ENCODE measurements around the gene ABLIM2. TPM values are rescaled to one million over a fixed set of nuclear protein-coding genes. Genes with fewer than 3 reads are reported as not detected.

The ABLIM2 gene
- total and polyA plus RNA-seq, 2 donors (not counting 1 experiment from before 2014, with no cell fraction given): 3.3 to 79.0 TPM

DNA sequence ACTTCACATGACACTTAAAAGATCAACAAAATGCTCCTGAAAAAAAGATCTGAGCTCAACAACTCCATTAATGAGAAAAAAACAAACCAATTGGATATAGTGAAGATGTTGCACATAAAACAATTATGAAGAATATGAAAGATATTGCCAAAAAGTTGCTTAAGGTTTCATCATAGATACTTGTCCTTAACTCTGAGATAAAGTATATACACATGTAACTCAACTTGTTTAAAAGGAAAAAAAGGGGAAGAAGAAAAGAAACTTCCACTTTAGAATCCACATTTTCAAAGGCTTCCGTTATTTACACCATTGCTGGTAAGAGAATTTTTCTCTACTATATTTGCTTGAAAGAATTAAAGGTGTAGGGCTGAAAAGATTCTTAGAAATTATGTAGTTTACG lies 221.6 kb downstream of the ABLIM2 start:
- H3K27ac ChIP-seq (ENCODE audit: low read length in 2 of 2): no peak overlapping the region
- Mint-ChIP-seq H3K27me3 (peaks cover 65% of the 10 kb centered on the region), H3K4me3 (no peak overlapping the region), H3K27ac (no peak overlapping the region), H3K9me3 (ENCODE audit: insufficient read depth) (no peaks in the 10 kb centered on the region), H3K4me1 (peaks cover 8% of the 10 kb centered on the region)
- no peak overlapping the region for H3K4me3 ChIP-seq (ENCODE audit: control extremely low read depth in 1 of 5, extremely low read depth in 1 of 5, insufficient read depth in 1 of 5, low read depth in 2 of 5, low read length in 4 of 5)
- no CpG with 5 or more reads among the region's 2 CpGs for WGBS (ENCODE audit: insufficient coverage)
- H3K9ac ChIP-seq (ENCODE audit: low read length): no peak overlapping the region
- ATAC-seq (ENCODE audit: low read depth) (no peak), DNase-seq (no peak)
- peaks cover 0 to 15% (median 3%) of the 10 kb centered on the region in 3 donors for H3K9me3 ChIP-seq (ENCODE audit: control extremely low read depth in 1 of 3, control insufficient read depth in 2 of 3, insufficient read depth in 1 of 3, low read length in 2 of 3)
- H3K79me2 ChIP-seq (ENCODE audit: control insufficient read depth, insufficient read depth, low read length): no peaks in the 10 kb centered on the region
- no peak overlapping the region for H2AFZ ChIP-seq (ENCODE audit: insufficient read depth, low read depth, low read length, poor library complexity, severe bottlenecking)
- H3K27me3 ChIP-seq (replicated peaks in 1 of 4; ENCODE audit: control extremely low read depth in 1 of 4, control insufficient read depth in 3 of 4, insufficient read depth in 4 of 4, low read length in 3 of 4): peaks cover 0 to 30% (median 19%) of the 10 kb centered on the region in 4 experiments
- H3K4me2 ChIP-seq (replicated peaks; ENCODE audit: low read depth, low read length, poor library complexity, severe bottlenecking): no peak overlapping the region
- TF ChIP-seq, protein P1, sequence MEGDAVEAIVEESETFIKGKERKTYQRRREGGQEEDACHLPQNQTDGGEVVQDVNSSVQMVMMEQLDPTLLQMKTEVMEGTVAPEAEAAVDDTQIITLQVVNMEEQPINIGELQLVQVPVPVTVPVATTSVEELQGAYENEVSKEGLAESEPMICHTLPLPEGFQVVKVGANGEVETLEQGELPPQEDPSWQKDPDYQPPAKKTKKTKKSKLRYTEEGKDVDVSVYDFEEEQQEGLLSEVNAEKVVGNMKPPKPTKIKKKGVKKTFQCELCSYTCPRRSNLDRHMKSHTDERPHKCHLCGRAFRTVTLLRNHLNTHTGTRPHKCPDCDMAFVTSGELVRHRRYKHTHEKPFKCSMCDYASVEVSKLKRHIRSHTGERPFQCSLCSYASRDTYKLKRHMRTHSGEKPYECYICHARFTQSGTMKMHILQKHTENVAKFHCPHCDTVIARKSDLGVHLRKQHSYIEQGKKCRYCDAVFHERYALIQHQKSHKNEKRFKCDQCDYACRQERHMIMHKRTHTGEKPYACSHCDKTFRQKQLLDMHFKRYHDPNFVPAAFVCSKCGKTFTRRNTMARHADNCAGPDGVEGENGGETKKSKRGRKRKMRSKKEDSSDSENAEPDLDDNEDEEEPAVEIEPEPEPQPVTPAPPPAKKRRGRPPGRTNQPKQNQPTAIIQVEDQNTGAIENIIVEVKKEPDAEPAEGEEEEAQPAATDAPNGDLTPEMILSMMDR (IDR thresholded peaks at IDR 0.05): no peak
- no peak for TF ChIP-seq EZH2 (IDR thresholded peaks at IDR 0.05; ENCODE audit: borderline replicate concordance, insufficient read depth, low read depth, low read length, poor library complexity, severe bottlenecking)
- intact Hi-C loops (cut with micrococcal nuclease): loop anchor here (10.0 kb wide), 1 partner anchor 258 kb away; the partner anchor contains the start of gene SH3TC1
- H3K36me3 ChIP-seq (replicated peaks in 1 of 2; ENCODE audit: control extremely low read depth in 1 of 2, control insufficient read depth in 1 of 2, extremely low read depth in 1 of 2, insufficient read depth in 2 of 2, low read length in 1 of 2): no peaks in the 10 kb centered on the region
- peaks cover 10 to 17% of the 10 kb centered on the region in 2 donors for H3K4me1 ChIP-seq (ENCODE audit: control insufficient read depth in 2 of 2, insufficient read depth in 2 of 2, low read length in 2 of 2)
- ChIA-PET POLR2A (no interaction called here), CTCF (interaction anchor here (0.5 kb wide), 1 partner anchor 249 kb away, joined by 3 read pairs; no protein-coding TSS in a partner anchor)
- H4K20me1 ChIP-seq (ENCODE audit: control insufficient read depth, insufficient read depth, low read length, poor library complexity, severe bottlenecking): no peaks in the 10 kb centered on the region

DNA sequence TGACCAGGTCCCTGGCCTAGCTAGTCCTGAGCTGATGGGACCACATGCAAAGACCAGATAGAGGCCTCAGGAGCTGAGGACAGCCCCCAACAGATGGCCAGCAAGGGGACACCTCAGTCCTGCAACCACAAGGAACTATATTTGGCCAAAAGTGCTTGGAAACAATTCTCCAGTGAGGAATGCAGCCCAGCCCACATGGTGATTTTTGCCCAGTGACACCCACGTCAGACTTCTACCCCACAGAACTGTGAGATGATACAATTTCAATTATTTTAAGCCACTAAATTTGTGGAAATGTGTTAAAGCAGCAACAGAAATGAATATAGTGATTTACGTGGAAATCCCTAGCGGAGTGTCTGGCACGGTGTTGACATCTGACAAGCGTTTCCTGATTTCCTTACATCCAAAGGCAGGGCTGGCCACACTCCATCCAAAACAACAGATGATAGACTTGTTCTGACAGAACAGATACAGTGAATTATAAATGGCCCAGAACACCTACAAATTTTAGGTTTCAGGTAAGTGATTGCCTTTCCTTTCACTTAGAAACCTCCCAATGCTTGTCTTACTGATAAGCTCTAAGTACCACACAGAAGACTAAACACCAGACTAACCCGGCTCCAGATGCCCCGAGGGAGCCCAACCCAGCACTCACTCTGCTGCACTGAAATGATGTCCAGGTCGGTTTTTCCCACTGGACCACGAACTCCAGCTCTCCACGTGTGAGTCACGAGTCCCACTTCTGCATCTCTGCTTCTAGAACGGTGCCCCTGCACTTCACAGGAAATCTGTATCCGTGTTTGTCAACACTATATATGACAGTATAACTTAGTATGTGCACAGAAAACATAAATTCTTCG lies 224.7 kb downstream of the ABLIM2 start:
- no peak overlapping the region for H3K4me3 ChIP-seq (ENCODE audit: control extremely low read depth in 1 of 5, extremely low read depth in 1 of 5, insufficient read depth in 1 of 5, low read depth in 2 of 5, low read length in 4 of 5)
- no peak overlapping the region for H3K9ac ChIP-seq (ENCODE audit: low read length)
- intact Hi-C loops (cut with micrococcal nuclease): loop anchor here (10.0 kb wide), 1 partner anchor 261 kb away; the partner anchor contains the start of gene SH3TC1
- H3K4me2 ChIP-seq (replicated peaks; ENCODE audit: low read depth, low read length, poor library complexity, severe bottlenecking): no peak overlapping the region
- DNase-seq (no peak), ATAC-seq (ENCODE audit: low read depth) (no peak)
- TF ChIP-seq EZH2 (IDR thresholded peaks at IDR 0.05; ENCODE audit: borderline replicate concordance, insufficient read depth, low read depth, low read length, poor library complexity, severe bottlenecking): no peak
- TF ChIP-seq, protein P1 (IDR thresholded peaks at IDR 0.05): no peak
- Mint-ChIP-seq H3K4me1 (peaks cover 6% of the 10 kb centered on the region), H3K4me3 (no peak overlapping the region), H3K27me3 (peaks cover 65% of the 10 kb centered on the region), H3K9me3 (ENCODE audit: insufficient read depth) (no peaks in the 10 kb centered on the region), H3K27ac (no peak overlapping the region)
- peaks cover 0 to 3% (median 0%) of the 10 kb centered on the region in 3 donors for H3K9me3 ChIP-seq (ENCODE audit: control extremely low read depth in 1 of 3, control insufficient read depth in 2 of 3, insufficient read depth in 1 of 3, low read length in 2 of 3)
- H4K20me1 ChIP-seq (ENCODE audit: control insufficient read depth, insufficient read depth, low read length, poor library complexity, severe bottlenecking): no peaks in the 10 kb centered on the region
- no peaks in the 10 kb centered on the region for H3K79me2 ChIP-seq (ENCODE audit: control insufficient read depth, insufficient read depth, low read length)
- POLR2A ChIA-PET: no interaction called here
- no peaks in the 10 kb centered on the region for H3K36me3 ChIP-seq (replicated peaks in 1 of 2; ENCODE audit: control extremely low read depth in 1 of 2, control insufficient read depth in 1 of 2, extremely low read depth in 1 of 2, insufficient read depth in 2 of 2, low read length in 1 of 2)
- H2AFZ ChIP-seq (ENCODE audit: insufficient read depth, low read depth, low read length, poor library complexity, severe bottlenecking): no peak overlapping the region
- H3K27ac ChIP-seq (ENCODE audit: low read length in 2 of 2): no peak overlapping the region
- WGBS (ENCODE audit: insufficient coverage): 72% methylated on average over 7 of the region's 14 CpGs
- peaks cover 0 to 23% (median 19%) of the 10 kb centered on the region in 4 experiments for H3K27me3 ChIP-seq (replicated peaks in 1 of 4; ENCODE audit: control extremely low read depth in 1 of 4, control insufficient read depth in 3 of 4, insufficient read depth in 4 of 4, low read length in 3 of 4)
- H3K4me1 ChIP-seq (ENCODE audit: control insufficient read depth in 2 of 2, insufficient read depth in 2 of 2, low read length in 2 of 2): peaks cover 7 to 11% of the 10 kb centered on the region in 2 donors
- CTCF ChIA-PET: no interaction called here
